BJ (cell line): Measurements from ENCODE around the gene ATG7. TPM values are rescaled to one million over a fixed set of nuclear protein-coding genes. Genes with fewer than 3 reads are reported as not detected.
"Not testable (repeated sequence)": the region's sequence is repeated elsewhere in the genome, so short reads cannot be mapped to it uniquely, and the experiment has no call there.

Experiments
- CTCF ChIA-PET: fragments of 350-600 bp; formaldehyde crosslinking; extraction: SDS; loops from one replicate; lab custom pipeline; 2021; ENCODE audit warnings: antibody characterized with exemption, inconsistent platforms; lab: Yijun Ruan, JAX
- POLR2A ChIA-PET: fragments of 300-600 bp; sonication (Branson Sonifier 250); formaldehyde crosslinking; extraction: SDS; loops from one replicate; lab custom pipeline; 2021; ENCODE audit warnings: antibody characterized with exemption; lab: Charles Lee
- DNase-seq: peaks from one replicate; pipeline ENCODE4 v3.0.0-alpha.2; 2011; ENCODE audit warnings: low read depth
- H3K27me3 ChIP-seq: 2 replicates; pipeline ENCODE4 v1.6.0; 2011; ENCODE audit warnings: low read length; ENCODE audit not compliant: control insufficient read depth, insufficient read depth
- H3K36me3 ChIP-seq: 2 replicates; pipeline ENCODE4 v1.5.1; 2011; ENCODE audit warnings: low read length; ENCODE audit not compliant: control insufficient read depth, insufficient read depth
- H3K4me3 ChIP-seq: 2 replicates; pipeline ENCODE4 v1.5.1; 2011; ENCODE audit warnings: low read depth, mild to moderate bottlenecking, control low read depth, low read length
- CTCF ChIP-seq: IDR thresholded peaks from 2 replicates; pipeline ENCODE4 v1.5.1; 2011; ENCODE audit warnings: low read depth, mild to moderate bottlenecking, control low read depth, inconsistent platforms, low read length, moderate library complexity; ENCODE audit not compliant: insufficient read depth
- polyA plus RNA-seq: library from polyadenylated mRNA; depleted of rRNA; stranded (reverse); fragments of >200 nt; gene quantifications from 2 replicates; pipeline ENCODE4 v1.2.3, GENCODE V29; 2011

ATG7 gene
- polyA plus RNA-seq, 1 experiment, result 26.2 TPM

DNA sequence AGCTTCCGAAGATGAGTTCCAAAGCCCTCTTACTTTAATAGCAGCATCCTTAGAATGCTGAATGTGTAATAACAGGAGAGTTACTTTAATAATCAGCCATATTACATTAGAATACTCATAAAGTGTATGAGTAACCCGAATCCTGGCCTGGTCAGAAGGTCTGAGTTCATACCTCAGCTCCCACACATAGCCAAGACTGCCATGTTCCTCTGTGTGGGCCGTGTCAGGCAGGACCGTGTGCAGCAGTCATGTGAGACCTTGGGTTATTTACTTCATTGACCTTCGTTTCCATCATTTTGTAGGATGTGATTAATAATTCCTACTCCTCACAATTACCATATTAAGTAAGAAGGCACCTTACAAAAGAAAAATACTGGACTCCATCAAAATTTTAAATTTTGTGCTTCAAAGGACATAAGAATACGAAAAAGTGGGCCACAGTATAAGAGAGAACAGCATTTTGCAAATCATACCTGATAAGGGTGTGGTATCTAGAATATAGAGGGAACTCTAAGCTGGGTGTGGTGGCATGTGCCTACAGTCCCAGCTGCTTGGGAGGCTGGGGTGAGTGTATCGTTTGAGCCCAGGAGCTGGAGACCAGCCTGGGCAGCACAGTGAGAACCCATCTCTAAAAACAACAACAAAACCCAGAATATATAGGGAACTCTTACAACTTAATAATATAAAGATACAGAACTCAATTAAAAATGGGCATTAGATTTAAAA, 163.4 kb downstream of the ATG7 start:
- Histone ChIP-seq H3K27me3 (no peaks in the 10 kb centered on the region), H3K4me3 (no peak overlapping the region), H3K36me3 (no peaks in the 10 kb centered on the region)
- TF ChIP-seq CTCF, result no peak
- ChIA-PET POLR2A (interaction anchor here (0.7 kb wide), 1 partner anchor 155 kb away, joined by 5 read pairs; no protein-coding TSS in a partner anchor), CTCF (interaction anchor here (0.7 kb wide), 1 partner anchor 30 kb away, joined by 3 read pairs; no protein-coding TSS in a partner anchor)
- DNase-seq, result no peak

DNA sequence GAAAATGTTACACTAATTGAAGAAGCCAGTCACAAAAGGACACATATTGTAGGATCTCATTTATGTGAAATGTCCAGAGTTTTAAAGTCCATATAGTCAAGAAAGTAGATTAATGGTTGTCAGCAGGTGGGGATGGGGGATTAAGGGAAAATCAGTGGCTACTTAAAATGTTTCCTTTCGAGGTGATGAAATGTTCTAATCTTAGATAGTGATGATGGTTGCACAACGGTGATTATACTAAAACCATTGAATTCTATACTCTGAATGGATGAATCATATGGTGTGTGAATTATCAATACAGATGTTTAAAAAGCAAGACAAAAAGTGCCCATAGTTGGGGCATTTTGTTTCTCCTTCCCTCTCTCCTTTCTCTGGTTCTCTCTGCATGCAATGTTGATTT, 164.6 kb downstream of the ATG7 start:
- POLR2A ChIA-PET, result no interaction called here
- CTCF ChIA-PET, result interaction anchor here (0.6 kb wide), 1 partner anchor 9 kb away, joined by 3 read pairs; no protein-coding TSS in a partner anchor
- H3K4me3 ChIP-seq, result no peak overlapping the region
- TF ChIP-seq CTCF, result no peak
- H3K36me3 ChIP-seq, result no peaks in the 10 kb centered on the region
- H3K27me3 ChIP-seq, result no peaks in the 10 kb centered on the region
- no peak for DNase-seq

DNA sequence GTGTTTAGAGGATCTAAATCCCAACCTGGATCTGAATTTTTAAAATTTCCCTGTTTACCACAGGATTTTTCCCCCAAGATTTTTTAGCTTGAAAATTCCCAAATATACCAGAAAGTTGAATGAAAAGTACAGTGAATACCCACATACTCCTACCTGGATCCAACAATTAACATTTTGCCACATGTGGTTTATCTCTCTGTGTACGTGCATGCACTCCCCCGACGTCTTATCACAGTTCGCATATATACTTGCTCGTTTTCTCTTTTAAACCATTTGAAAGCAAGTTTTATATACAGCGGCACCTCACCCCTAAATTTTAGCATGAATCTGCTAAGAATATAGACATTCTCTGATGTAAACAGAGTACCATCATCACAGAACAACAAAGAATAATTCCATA, 165.3 kb downstream of the ATG7 start:
- no peak for DNase-seq
- peaks cover 2% of the 10 kb centered on the region; the same call in 1 of the 2 replicates for H3K36me3 ChIP-seq
- POLR2A ChIA-PET, result no interaction called here
- no peak for TF ChIP-seq CTCF
- CTCF ChIA-PET, result no interaction called here
- H3K4me3 ChIP-seq, result no peak overlapping the region
- H3K27me3 ChIP-seq, result no peaks in the 10 kb centered on the region

- Histone ChIP-seq H3K4me3 (no peak overlapping the region), H3K27me3 (no peaks in the 10 kb centered on the region), H3K36me3 (peaks cover 2% of the 10 kb centered on the region)
- no peak for TF ChIP-seq CTCF
- no peak for DNase-seq
- POLR2A ChIA-PET, result no interaction called here
- CTCF ChIA-PET, result no interaction called here
Measured at GRCh38 chr3:11438646-11439045, 166.4 kb downstream of the ATG7 start.

- H3K27me3 ChIP-seq, H3K4me3 ChIP-seq, DNase-seq, POLR2A ChIA-PET, H3K36me3 ChIP-seq: not testable (repeated sequence)
- CTCF ChIA-PET, result interaction anchor here (1.1 to 1.5 kb wide), 2 partner anchors 8 to 48 kb away, joined by 3 read pairs; no protein-coding TSS in a partner anchor
Measured at GRCh38 chr3:11441346-11441745, 169.1 kb downstream of the ATG7 start.
